Occipital lobe (tissue), 2 donors: Measurements from ENCODE around the gene FUT7. TPM values are rescaled to one million over a fixed set of nuclear protein-coding genes. Genes with fewer than 3 reads are reported as not detected.
"Not testable (repeated sequence)": the region's sequence is repeated elsewhere in the genome, so short reads cannot be mapped to it uniquely, and the experiment has no call there.

Source experiments
- DNase-seq: peaks from one replicate; lab custom pipeline; 2025; lab: John Stamatoyannopoulos, UW
- total RNA-seq: library from RNA; depleted of rRNA; stranded (reverse); fragments of >200 nt; gene quantifications from one replicate; pipeline ENCODE4 v1.2.3, GENCODE V29; 2014

FUT7 gene
- total RNA-seq, 1 donor from 2014 or later: not detected

DNA sequence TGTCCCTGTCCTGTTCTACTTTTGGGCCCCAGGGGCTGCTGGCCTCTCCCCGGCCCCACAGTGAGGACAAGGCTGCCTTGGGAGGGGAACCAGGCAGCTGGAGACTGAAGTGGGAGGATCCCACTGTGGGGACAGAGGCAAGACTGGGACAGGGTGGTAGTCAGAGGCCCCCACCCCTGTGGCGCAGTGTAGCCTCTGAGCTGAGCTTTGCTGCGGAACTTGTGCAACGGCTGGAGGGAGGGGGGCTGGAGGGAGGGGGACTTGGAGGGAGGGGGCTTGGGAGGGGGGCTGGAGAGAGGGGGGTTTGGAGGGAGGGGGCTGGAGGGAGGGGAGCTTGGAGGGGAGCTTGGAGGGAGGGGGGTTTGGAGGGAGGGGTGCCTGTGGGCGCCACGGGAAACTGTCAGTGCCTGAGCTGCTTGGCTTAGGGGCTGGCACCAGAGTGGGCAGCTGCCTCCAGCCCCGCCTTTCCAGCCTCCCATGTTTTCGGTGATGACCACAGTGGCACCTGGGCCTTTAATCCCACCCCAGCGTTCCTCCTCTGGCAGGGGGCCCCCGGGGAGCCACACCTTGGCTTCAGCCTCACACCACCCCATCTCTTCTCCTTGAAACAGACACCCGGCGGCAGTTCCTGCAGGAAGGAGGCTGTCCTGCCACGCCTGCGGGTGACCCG lies 2.3 kb upstream of the FUT7 start:
- DNase-seq: no peak

DNA sequence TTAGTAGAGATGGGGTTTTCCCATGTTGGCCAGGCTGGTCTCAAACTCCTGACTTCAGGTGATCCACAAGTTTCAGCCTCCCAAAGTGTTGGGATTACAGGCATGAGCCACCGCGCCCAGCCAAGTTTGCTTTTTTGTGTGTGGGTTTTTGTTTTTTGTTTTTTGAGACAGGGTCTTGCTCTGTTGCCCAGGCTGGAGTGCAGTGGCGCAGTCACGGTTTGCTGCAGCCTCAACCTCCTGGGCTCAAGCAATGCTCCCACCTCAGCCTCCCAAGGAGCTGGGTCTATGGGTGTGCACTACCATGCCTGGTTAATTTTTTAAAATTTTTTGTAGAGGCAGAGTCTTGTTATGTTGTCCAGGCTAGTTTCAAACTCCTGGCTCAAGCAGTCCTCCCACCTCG lies 1.6 kb upstream of the FUT7 start:
- DNase-seq: not testable (repeated sequence)

DNA sequence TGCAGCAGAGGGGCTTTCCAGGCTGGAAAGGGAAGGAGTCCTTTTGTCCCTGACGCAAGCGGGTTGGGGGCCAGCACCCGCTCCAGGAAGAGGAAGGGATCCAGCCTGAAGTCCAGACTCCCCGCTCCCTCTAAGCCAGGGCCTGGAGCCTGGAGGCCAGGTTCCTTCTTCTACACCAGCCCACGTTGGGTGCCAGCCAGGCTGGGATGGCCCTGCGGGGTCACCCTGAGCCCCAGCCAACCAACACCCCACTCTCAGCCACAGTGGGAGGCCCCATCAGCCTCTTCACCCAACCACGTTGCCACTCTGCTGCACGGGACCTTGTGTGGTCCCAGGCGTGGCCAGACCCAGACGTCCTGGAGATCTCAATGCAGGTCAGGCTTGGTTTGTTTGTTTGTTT lies 970 bp upstream of the FUT7 start:
- no peak for DNase-seq

DNA sequence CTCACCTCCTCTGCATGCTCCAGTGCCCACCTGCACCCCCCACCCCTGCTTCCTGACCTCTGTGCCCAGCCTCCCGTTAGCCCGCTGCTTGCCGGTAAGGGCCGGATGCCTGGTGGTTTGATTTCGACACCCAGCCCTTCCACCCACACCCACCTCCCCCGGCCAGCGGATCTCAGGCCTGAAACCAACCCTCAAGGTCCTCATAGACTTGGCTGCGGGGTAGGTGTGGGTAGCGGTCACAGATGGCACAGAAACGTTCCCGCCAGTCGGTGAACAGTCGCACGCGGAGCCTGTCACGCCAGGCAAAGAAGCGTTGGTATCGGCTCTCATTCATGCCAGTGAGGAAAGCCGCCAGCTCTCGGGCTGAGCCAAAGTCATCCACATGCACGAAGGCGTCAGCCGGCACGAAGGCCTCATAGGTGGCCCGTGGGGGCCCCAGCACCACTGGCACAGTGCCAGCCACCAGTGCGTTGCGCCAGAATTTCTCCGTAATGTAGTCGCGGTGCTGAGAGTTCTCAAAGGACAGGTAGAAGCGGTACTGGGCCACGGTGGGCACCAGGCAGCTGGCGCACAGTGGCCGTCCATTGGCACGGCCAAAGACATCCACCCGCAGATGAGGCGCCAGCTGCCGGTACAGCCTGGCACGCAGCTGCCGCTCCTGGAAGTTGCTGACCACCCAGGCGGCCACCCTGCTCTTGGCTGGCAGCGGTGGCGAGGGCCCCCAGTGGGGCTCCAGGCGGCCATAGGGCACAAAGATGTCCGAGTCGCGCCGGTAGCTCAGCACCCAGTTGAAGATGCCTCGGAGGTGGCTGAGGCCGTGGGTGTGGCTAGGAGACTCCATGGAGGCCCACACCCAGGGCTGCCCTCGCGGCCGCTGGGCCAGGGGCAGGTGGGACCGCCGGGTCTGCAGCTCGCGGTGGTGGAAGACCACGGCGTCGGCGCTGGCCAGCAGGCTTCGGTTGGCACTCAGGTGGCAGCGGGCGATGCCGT lies 1.1 kb downstream of the FUT7 start:
- no peak for DNase-seq

DNA sequence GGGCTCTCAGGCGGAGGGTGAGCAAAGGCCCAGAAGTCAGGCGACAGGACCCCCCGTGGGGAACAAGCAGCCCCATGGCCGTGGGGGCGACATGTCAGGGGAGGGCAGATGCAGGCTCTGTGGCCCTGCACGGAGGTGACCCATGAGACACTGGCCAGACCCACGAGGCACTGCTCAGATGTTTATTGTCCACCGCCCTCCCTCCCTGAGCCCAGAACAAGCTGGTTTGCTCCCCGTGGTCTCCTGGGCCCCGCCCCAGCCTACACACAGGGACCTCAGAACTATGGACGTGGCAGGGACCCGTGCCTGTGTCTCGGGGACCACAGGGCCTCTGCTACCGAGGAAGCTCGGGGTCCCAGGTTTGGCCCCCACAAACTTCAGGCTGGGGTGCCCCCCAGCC lies 1.9 kb downstream of the FUT7 start:
- DNase-seq: no peak

DNA sequence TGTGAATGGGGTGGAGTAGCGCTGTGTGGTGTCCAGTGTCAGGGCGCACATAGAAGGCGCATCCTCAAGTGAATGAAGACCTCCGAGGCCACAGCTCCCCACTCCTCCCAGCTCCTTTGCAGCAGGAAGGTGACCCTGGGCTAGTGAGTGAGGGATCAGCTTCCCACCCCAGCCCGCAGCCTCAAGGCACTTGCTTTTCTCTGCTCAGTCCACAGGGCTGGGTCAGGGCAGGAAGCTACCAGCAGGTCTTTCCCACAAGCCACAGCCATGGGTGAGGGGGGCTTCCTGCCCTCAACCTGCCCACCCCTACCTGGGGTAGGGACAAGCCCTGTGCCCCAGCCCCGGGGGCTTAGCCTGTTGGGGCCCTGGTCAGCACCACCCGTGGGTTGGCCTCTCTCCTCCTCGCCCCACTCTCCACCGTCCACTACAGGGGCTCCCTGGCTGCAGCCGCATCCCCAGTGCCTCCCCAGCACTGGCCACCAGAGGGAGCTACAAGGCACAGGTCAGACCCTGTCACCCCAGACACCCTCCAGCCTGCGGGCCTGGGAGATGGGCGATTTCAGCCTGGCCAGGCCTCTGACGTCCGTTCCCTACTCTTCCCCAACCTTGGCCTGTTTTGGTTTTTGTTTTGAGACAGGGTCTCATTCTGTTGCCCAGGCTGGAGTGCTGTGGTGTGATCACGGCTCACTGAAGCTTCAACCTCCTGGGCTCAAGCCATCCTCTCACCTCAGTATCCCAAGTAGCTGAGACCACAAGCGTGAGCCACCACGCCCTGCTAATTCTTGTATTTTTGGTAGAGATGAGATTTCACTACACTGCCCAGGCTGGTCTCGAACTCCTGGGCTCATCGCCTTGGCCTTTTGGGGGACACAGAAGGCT lies 2.6 kb downstream of the FUT7 start:
- peak; percentile 46 for DNase-seq

DNA sequence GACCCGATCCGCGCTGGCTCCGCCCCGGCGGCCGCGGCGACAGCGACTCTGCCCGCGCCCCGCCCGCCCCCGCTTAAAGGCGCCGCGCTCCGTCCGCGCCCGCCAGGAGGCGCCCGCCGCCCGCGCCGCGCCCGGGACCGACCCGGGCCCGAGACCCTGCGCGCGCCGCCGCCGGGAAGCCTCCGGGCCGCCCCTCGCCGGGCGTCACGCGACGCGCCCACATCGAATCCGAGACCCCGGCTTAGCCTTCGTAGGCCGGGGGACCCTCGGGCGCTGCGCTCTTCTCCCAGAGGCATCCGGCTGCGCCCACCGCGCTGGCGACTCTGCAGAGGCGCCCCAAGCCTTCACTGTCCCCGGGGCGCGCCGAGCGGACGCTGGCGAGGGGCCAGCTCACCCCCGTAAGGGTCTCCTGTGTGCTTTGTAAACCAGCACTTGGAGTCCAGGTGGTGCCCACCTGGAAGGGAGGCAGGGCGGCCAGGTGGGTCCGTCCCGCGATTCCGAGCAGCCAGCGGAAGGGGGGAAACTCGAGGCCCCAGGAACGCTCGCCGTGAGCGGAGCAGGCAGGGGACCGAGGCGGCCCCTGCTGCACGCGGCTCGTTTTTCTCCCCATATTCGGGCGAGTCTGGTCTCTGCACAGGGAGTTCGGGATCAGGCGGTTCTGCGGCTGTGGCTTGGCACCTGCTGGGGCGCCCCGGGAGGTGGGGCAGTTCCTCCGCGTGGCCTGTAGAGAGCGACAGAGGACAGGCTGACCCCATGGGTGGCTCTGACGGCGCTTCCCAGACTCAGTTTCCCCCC lies 3.4 kb downstream of the FUT7 start:
- peak; percentile 59 for DNase-seq

DNA sequence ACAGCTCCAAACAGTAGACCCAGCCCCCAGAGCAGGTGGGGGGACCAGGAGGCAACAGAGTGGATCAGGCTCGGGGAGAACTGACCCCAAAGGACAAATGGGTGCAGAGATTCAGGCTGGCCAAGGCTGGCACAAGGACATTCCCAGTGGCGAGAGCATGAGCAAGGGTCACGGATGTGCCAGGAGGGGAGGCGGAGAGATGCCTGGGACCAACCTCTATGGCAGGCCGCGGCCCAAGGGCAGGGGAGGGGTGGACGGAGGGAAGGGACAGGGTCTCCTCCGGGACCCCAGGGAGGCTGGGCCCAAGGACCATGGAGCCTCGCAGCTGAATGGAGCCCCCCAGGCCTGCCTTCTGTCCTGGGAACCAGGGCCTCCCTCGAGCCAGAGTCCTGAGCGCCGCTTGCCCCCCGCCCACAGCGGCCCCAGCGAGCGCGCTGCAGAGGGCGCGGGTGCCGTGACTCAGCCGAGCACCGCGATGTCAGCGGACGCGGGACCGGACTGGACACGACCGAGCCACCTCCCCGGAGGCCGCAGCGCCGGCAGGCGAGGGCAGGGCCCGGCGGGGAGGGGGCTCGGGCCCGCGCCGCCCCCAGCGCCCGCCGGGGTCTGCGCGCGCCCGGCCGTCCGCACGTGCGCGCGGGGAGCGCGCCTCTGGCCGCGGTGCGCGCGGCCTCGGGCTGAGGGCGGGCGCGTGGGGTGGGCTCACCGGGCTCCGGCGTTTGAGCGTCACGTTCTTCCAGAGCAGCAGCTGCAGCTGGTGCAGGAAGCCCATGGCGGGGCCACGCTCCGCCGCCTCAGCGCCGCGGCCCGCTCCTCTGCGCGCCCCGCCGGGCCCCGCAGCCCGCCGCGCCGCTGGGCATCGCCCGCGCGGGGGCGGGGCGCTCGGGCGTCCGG lies 4.3 kb downstream of the FUT7 start, which contains the start of gene ABCA2:
Gene ABCA2, minus strand, starts transcription at position 869 of the 894 bp plus-strand sequence. Its CDS starts 97 bp downstream, at position 772.
- no peak for DNase-seq

DNA sequence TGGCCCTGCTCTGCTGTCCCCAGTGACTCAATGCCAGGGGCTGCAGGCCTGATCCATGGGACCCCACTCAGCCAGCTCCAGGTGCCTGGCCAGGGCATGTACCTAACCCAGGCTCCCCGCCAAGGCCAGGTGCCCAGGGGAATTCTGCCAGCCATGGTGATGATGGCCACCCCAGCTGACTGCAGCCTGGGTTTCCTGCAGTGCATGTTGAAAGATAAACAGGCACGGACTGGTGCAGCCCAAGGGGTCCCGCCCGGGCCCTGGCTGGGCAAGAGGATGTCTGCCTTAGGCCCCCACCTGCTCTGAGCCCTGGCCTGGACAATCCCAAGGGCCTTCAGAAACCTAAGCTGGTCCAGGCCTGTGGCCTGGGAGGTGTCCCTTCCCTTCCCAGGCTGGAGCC lies 5.1 kb downstream of the FUT7 start:
- no peak for DNase-seq

DNA sequence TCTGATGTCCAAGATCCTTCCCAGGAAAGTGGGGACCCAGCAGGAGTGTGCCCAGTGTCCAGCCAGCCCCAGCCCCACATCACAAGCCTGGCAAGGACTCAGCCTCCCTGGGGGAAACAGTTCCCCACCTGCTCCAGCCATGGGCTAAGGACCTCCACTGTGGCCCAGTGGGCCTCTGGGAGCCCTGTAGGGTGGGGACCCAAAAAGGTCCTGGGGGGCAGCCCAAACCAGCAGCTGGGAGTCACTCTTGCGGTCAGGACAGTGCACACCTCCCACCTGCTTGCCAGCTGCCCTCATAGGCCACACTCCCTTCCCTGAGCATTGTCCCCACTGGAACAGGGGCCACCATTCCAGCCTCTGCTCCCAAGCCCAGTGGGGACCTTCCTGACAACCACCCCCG lies 5.5 kb downstream of the FUT7 start:
- DNase-seq: no peak

DNA sequence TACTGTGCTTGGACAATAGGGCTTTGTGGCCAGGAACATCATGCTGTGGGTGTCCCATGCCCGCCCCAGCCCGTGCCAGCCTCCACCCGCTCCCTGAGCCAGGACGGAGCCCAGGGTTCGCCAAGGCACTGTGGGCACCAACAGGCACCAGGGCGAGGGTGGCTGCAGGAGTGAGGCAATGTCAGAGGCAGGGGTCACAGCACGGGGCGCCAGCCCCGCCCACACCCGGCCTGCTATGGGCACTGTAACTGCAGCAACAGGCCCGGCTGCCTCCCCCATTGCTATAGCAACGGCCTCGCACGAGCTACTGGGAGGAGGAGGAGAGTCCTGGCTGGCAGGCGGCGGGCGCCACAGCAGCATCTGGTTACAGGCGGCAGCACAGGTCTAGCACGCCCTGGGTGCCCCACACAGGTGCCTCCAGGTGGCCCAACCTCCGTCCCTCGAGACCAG lies 6.3 kb downstream of the FUT7 start:
- peak; percentile 95 for DNase-seq

DNA sequence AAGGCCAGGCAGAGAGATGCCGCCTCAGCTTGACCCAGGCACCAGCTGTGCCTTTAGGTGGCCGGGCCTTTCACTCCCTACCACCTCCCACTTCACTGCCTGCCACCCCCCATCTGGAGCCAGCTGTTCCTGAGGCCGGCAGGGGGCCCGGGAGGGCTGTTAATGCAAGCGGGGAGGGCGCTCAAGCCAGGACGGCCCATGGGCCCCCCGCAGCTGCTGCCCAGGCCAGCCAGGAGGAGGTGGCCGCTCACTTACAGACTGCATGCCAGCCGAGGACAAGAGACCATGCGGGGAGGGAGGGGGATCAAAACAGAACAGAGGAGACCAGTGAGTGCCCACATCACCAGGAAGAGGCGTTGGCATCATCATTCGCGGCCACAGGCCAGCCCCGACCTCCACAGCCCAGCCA lies 8.3 kb downstream of the FUT7 start:
- peak; percentile 44 for DNase-seq

DNA sequence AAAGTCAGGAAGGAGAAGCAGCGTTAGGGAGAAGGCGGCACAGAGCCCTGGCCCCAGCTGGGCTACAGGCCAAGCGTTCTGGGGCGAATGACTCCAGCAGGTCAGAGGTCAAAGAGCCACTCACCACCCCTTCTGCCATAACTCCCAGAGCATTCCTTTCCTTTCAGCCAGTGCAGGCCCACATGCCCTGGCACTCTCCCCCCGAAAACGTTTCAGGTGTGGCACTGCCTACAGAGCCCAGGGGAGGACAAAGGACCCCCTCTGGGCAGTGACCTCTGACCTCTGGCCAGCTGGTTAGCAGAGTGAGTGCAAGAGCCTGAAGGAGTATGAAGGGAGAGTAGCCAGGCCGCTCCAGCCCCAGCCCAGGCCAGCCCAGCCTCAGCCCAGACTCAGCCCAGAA lies 8.7 kb downstream of the FUT7 start:
- DNase-seq: no peak

DNA sequence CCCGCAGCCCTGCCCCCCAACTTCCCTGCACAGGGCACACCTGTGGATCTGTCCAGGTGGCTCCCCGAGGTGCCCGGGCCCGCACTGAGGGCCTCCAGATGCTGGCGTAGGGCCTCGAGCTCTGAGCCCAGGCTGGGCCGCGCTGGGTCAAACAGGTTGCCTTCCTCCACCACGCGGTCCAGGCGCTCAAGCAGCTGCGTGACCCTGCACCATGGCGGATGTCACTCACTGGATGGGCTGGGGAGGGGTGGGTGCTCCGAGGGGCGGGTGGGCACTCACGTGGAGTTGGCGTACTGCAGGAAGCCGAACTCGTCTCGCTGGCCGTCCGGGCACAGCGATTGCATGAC lies 9.3 kb downstream of the FUT7 start:
- no peak for DNase-seq

DNA sequence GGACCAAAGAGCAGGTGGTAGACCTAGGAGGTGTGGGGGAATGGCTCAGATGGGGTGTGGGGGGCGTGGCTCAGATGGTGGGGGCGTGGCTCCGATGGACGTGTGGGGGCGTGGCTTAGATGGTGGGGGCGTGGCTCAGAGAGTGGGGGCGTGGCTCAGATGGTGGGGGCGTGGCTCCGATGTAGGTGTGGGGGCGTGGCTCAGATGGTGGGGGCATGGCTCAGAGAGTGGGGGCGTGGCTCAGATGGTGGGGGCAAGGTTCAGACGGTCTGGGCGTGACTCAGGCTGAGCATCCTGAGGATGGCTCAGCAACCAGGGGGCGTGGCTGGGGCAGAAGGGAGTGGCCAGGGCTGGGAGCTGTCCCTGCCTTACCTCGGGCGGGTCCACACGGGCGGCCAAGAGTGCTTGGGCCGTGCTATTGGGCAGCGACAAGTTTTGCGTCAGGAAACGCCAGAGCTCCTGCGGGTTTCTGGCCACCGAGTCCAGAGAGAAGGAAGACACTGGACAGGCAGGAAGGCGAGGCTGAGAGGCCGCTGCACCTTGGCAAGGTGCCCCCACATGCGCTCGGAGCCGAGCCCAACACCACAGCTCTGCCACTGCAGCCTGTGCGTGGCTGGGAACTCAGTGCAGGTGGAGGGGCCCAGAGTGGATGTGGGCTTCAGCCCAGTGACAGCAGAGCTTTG lies 9.8 kb downstream of the FUT7 start:
- peak; percentile 87 for DNase-seq

DNA sequence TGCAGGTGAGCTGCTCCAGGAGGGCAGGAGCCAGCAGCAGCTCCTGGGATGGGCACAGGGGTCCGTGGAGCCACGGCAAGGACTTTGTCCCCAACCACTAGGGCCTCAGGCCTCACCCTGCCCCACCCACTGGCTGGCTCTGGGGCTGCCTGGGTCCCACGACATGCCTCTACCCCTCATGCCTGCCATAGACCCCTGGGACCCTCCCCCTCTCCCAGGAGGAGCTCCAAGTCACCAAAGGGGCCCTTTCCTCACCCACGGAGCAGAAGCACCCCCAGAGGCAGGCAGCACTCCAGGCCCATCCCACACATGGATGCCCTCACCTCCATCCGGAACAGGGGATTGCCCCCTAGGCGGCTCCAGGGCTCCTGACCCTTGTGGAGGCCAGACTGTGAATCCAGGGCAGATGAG lies 10.3 kb downstream of the FUT7 start:
- no peak for DNase-seq

DNA sequence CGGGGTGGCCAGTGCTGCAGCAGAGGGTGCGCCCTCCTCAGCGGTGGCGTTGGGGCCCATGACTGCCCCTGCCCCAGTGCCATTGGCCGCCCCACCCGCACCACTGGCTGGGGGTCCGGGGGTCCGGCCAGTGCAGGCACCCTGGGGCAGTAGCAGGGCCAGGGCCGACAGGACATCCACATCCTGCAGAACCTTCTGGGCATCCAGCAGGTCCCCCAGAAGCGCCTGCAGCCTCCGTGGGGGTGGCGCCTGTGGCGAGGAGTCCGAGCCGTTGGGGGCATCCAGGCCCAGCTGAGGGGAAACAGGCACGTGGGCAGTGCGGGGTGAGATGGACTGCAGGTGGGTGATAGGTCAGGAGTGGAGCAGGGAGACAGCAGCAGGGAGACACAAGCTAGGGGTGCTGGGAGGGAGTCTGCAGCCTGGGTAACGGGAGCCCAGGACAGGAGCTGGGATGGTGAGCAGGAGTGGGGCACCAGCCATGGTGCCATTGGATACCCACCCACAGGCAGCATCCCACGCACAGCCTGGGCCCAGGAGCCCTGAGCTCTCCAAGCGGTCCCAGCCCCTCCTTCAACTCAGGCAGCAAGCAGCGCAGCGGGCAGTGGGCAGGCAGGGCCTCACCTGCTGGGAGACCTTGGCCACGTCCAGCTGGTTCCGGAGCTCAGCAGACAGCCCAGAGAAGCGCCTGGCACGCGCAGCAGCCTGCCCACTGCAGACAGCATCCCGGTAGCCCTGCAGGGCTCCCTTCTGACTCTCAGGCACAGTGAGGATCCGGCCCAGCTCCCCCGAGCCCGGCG lies 10.9 kb downstream of the FUT7 start:
- no peak for DNase-seq
